Ecto neural progenitor cell (in vitro differentiated cells): ENCODE data around the gene ARHGEF39.

Experiments used
- DNase-seq: peaks from one replicate; pipeline ENCODE4 v3.0.0-alpha.2; 2018; ENCODE audit warnings: low spot score

ARHGEF39 gene

GRCh38 chr9:35675204-35675603 is 10.2 kb upstream of the ARHGEF39 start:
- no peak for DNase-seq

- DNase-seq: no peak
Measured at GRCh38 chr9:35674025-35674361, 9.0 kb upstream of the ARHGEF39 start.

GRCh38 chr9:35673132-35674024 is 8.4 kb upstream of the ARHGEF39 start, which contains the start of gene CA9:
Gene CA9, plus strand, starts transcription at chr9:35673928. Its CDS starts 32 bp downstream, at chr9:35673960.
- no peak for DNase-seq

GRCh38 chr9:35669331-35670145 is 4.5 kb upstream of the ARHGEF39 start:
- DNase-seq: no peak

GRCh38 chr9:35667939-35668338 is 2.9 kb upstream of the ARHGEF39 start:
- DNase-seq: no peak

- DNase-seq: no peak
Measured at GRCh38 chr9:35666549-35666948, 1.6 kb upstream of the ARHGEF39 start.

- DNase-seq: no peak
Measured at GRCh38 chr9:35666045-35666444, 1.1 kb upstream of the ARHGEF39 start.

GRCh38 chr9:35665471-35665818 is 450 bp upstream of the ARHGEF39 start:
- no peak for DNase-seq

- no peak for DNase-seq
Measured at GRCh38 chr9:35662437-35662836, 2.6 kb downstream of the ARHGEF39 start.

GRCh38 chr9:35661756-35662350 is 3.1 kb downstream of the ARHGEF39 start:
- no peak for DNase-seq

GRCh38 chr9:35660966-35661415 is 4.0 kb downstream of the ARHGEF39 start:
- no peak for DNase-seq

- DNase-seq: no peak
Measured at GRCh38 chr9:35659340-35659739, 5.7 kb downstream of the ARHGEF39 start.

- no peak for DNase-seq
Measured at GRCh38 chr9:35658968-35659220, 6.1 kb downstream of the ARHGEF39 start.

- peak; percentile 93 for DNase-seq
Measured at GRCh38 chr9:35658137-35658967, 6.6 kb downstream of the ARHGEF39 start, which contains the start of gene CCDC107. Gene CCDC107, plus strand, starts transcription at chr9:35658292. Its CDS starts 88 bp downstream, at chr9:35658380.

GRCh38 chr9:35657546-35658136 is 7.4 kb downstream of the ARHGEF39 start, which contains the start of gene RMRP:
Gene RMRP, minus strand, starts transcription at chr9:35658019.
- peak; percentile 96 for DNase-seq

- DNase-seq: no peak
Measured at GRCh38 chr9:35656831-35657545, 8.0 kb downstream of the ARHGEF39 start.

- no peak for DNase-seq
Measured at GRCh38 chr9:35656348-35656747, 8.6 kb downstream of the ARHGEF39 start.

GRCh38 chr9:35653611-35654010 is 11.4 kb downstream of the ARHGEF39 start:
- no peak for DNase-seq

- no peak for DNase-seq
Measured at GRCh38 chr9:35652829-35653209, 12.2 kb downstream of the ARHGEF39 start.

GRCh38 chr9:35651956-35652828 is 12.8 kb downstream of the ARHGEF39 start:
- DNase-seq: no peak
